KOPT-K1 (cell line): Measurements from ENCODE around the gene TRAF6.

Source experiments
- H3K27ac ChIP-seq: fragments of 200-600 bp; sonication (generic); 2 replicates; pipeline ENCODE4 v1.5.1; 2016; ENCODE audit warnings: antibody characterized with exemption, mild to moderate bottlenecking, low read depth, low read length; ENCODE audit not compliant: poor library complexity, severe bottlenecking
- H3K36me3 ChIP-seq: fragments of 200-600 bp; sonication (generic); 2 replicates; pipeline ENCODE4 v1.5.1; 2017; ENCODE audit warnings: antibody characterized with exemption, mild to moderate bottlenecking, low read length, moderate library complexity; ENCODE audit not compliant: insufficient read depth
- H3K9me3 ChIP-seq: fragments of 200-600 bp; sonication (generic); 2 replicates; pipeline ENCODE4 v1.5.1; 2017; ENCODE audit warnings: antibody characterized with exemption, low read length, mild to moderate bottlenecking; ENCODE audit not compliant: insufficient read depth, poor library complexity, severe bottlenecking

Gene TRAF6

DNA sequence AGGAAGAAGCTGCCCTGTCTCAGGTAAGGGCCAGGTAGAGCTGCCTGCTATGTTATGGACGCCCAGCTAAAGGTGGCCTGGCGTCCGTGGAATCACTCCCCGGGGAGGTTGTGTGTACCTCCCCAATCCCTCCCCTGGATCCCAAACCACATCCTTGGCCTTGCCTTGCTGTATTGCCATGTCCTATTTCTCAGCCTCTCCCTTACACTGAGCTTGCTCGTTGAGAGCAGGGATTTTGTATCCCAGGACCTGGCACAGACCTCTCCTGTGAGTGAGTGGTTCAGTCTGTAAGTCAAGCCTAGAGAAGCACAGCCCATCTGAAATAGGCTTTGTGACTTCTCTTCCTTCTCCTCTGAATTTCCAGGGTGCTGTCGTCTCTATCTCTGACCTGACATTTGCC is 53.9 kb downstream of the TRAF6 start:
- Histone ChIP-seq H3K9me3 (no peaks in the 10 kb centered on the region), H3K36me3 (no peaks in the 10 kb centered on the region), H3K27ac (no peak overlapping the region)

DNA sequence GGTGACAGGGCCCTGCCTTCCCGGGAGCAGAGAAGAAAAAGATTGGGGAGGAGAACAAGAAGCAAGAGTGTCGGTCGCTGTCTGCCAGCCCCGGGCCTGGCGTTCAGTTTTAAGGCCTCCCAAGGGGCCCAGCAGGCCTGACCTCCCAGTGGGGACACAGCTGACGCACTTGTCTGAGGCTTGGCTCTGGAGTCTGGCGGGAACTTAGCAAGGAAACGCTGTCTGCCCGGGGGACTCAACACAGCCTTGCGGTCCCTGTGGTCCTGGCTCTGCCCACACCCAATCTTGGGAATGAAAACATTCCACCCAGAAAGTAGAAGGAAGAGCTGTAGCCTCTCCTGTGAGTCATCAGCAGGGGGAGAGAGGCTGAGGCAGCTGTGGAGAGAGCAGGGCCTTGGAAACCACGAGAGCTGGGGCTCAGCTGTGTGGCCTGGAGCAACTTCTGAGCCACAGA is 54.4 kb downstream of the TRAF6 start:
- H3K9me3 ChIP-seq = no peaks in the 10 kb centered on the region
- H3K27ac ChIP-seq = no peak overlapping the region
- H3K36me3 ChIP-seq = no peaks in the 10 kb centered on the region

DNA sequence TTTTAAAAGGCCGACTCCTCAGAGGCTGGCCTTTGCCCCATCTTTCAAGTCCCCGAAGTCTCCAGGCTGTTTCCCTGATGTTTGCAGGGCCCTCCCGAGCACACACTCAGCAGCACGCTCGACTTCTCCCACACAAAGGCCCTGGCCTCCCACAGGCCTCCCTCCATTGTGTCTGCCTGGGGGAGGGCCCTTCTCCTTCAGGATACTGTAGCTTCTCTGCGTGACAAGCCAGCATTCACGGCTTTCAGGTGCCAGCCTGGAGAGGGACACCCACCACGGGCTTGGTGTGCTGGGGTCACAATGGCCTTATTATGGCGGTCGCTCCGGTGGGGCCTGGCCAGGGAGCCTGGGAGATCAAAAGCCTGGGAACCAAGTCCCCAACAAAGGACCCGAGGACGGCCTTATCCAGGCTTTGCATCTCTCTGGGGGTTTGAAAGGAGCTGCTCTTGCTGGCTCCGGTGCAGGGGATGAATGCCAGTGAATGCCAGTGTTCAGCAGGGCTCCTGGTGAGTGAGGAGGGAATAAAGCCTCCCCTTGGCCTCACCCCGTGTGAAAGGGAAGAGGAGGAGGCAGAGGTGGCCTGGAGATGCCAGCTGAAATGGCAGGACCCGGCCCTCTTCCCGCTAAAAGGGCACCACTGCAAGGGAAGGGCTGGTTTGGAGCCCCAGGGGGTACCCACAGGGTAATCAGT is 55.0 kb downstream of the TRAF6 start:
- Histone ChIP-seq H3K27ac (no peak overlapping the region), H3K36me3 (no peaks in the 10 kb centered on the region), H3K9me3 (no peaks in the 10 kb centered on the region)

DNA sequence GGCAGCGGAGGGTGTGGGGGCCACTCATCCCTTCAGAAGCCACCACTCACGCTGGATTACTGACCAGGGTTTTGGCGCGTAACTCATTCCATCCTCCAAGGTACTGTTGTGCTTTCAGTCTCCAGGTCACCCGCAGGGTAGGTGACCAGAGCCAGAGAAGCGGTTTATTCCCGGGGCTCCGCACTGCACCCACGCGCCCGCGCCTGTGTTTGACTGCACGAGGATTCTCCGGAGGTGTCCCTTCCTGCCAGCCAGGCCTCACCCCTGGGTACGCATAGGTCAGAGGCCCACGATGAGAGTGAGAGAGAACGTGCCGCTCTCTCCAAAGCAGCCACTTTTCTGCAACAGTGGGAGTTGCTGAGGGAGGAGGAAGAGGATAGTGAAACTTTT is 55.5 kb downstream of the TRAF6 start:
- Histone ChIP-seq H3K36me3 (no peaks in the 10 kb centered on the region), H3K9me3 (no peaks in the 10 kb centered on the region), H3K27ac (no peak overlapping the region)

DNA sequence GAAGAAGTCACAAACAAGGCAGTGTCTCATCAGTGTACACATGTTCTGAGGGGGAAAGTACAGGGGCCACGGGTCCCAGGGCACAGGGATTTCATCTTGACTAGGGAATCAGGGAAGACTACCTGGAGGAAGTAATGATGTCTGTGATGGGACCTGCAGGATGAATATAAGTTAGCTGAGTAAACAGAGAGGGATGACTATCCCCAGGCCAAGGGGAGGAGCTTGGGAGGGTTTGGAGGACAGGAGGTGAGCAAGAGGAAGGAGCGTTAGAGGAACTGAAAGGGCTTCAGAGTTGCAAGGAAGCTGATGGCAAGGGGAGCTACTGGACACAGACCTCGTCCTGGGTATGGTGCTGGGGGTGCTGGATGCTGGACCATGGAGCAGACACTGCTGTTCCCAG is 56.4 kb downstream of the TRAF6 start:
- H3K36me3 ChIP-seq = no peaks in the 10 kb centered on the region
- no peak overlapping the region for H3K27ac ChIP-seq
- H3K9me3 ChIP-seq = no peaks in the 10 kb centered on the region

DNA sequence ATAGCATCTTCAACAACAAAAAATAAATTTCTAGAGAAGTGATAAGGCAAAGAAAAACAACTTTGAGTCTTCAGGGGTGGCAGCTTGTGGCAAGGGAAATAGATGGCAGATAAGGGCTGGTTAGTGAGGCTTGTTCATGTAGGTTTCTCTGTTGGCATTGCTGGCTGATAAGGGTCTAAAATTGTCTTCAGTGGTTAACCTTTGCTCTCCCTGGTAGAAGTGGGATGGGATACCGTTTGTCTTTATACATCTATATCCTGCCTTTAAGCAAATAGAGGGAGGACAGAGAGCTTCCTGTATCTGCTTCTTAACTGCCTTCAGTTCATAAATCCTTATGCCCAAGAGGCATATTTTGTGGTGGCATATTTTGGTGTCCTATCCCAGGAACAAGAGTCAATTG is 57.1 kb downstream of the TRAF6 start:
- H3K27ac ChIP-seq = no peak overlapping the region
- H3K36me3 ChIP-seq = no peaks in the 10 kb centered on the region
- H3K9me3 ChIP-seq = no peaks in the 10 kb centered on the region

DNA sequence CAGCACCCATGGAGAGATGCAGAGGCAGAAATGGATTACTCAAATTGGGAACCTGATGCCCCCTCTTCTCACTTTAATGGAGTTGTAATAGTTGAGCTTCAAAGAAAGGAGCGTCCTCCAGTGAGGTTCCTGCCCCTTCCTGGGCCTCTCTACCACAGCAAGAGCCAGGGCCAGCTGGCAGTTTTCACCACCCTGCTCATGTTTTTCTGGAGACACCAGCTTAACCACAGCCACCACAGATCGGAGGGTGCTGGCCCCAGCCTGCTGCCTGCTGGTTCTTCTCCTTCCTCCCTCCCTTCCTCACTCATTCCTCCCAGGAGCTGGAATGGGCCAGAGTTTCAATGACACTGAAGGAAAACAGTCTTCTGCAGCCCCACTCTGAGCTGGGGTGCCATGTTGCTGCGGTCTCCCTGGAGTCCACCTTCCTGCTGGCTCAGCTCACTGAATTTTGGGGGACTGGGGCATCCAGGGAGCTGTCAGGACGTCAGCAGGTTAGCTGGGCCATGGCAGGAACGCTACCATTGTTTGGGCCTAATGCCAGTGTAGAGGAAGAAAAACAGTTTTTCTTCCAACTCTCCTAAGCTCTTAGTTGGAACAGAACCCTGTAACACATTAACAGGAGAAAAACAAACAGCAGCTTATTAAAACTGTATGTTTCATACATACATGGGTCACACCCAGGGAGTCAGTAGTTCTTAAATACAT is 57.7 kb downstream of the TRAF6 start:
- Histone ChIP-seq H3K36me3 (no peaks in the 10 kb centered on the region), H3K27ac (no peak overlapping the region)

DNA sequence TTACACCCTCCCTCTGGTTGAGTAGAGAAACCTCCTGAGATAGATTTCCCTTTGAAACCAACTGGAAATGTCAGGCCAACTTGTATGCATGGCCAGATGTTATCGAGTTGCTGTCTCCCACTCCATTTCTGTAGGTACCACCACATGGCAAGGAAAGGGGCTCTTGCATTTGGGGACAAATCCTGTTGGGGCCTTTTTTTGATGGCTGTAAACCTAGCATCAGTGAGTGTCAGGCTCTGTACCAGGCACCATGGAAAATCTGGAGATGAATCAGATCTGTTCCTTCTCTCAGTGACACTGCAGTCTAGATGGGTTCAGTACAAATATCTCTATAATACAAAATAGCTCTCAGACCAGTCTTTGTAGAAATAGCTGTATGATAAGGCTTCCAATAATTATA is 58.4 kb downstream of the TRAF6 start:
- Histone ChIP-seq H3K36me3 (no peaks in the 10 kb centered on the region), H3K27ac (no peak overlapping the region), H3K9me3 (no peaks in the 10 kb centered on the region)

More for the DNA sequence above, 57.7 kb downstream of the TRAF6 start:
- H3K9me3 ChIP-seq = no peaks in the 10 kb centered on the region

DNA sequence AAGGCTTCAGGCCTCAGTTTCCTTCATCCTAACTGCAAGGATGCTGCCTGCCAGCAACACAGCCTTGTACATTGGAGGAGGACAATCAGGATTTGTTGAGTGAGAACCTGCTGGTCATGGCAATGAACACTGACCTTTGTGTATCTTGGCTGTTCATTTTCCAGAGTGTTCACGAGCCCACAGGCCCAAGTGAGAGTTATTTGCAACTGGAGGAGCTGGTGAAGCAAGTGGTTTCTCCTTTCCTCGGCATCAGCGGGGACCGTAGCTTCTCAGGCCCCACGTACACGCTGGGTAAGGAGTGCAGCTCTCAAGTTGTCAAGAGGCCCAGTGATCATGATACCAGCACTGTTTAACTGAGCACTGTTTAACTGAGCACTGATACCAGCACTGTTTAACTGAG is 59.0 kb downstream of the TRAF6 start:
- Histone ChIP-seq H3K9me3 (no peaks in the 10 kb centered on the region), H3K27ac (no peak overlapping the region), H3K36me3 (no peaks in the 10 kb centered on the region)

DNA sequence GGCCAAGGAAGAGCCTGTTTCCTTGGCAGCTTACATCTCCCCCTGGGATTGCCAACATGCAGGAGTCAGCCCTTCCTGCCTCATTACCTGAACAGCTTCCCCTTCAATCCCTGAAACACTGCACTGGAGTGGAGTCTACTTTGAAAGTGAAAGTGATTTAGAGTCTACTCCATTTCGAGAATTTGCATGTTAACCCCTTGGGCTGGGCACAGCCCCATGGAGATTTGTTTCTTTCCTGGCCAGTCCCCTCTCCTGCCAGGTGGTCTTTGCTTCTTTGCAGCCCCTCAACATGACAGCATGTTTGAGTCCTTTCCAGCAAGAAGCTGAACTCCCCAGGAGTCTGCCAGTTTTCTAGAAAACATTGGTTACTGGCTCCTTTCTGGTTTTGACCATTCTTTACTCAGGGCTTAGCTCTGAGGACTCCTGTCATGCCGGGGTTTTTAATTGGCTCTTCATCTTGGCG is 59.9 kb downstream of the TRAF6 start:
- Histone ChIP-seq H3K27ac (no peak overlapping the region), H3K9me3 (no peaks in the 10 kb centered on the region), H3K36me3 (no peaks in the 10 kb centered on the region)

DNA sequence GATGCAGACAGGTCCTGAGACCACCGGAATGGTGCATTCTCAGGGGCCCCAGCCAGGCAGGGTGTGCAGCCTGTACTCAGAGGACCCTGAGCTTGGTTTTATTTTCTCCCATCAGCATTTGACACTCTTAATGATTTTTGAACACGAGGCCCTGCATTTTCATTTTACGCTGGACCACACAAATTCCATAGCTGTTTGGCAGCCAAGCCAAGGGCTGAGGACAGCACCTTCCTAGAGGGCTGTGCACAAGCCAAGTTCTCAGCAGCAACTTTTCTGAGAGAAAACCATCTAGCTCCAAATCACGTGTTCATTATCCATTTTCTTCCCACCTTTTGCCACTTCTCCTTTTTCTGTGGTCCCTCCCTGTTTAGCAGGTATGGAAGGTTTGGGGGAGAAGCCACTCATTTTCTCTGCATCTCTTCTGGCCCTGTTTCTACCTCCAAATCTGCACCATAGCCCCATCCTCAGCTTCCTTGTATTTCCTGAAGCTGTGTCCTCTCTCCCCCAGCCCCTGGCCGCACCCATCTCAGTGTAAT is 60.4 kb downstream of the TRAF6 start:
- no peaks in the 10 kb centered on the region for H3K9me3 ChIP-seq
- no peaks in the 10 kb centered on the region for H3K36me3 ChIP-seq
- no peak overlapping the region for H3K27ac ChIP-seq

DNA sequence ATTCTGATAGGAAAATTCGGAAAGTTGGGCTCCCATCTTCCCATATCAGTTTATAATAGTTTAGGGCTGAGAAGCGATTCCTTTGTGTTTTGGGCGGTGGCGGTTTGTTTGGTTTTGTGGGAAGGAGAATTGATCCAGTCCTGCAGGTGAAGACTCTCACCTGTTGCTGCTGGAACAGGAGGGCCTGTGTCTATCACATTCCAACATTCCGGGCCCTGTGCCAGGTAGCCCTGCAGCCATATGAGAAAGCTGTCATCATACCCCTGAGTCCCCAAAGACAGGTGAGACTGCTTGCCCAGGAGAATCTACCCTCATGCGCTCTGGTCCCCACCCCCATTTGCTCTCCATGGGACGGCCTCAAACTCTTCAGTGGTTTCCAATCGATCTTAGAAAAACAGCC is 62.1 kb downstream of the TRAF6 start:
- Histone ChIP-seq H3K36me3 (no peaks in the 10 kb centered on the region), H3K9me3 (no peaks in the 10 kb centered on the region), H3K27ac (no peak overlapping the region)

DNA sequence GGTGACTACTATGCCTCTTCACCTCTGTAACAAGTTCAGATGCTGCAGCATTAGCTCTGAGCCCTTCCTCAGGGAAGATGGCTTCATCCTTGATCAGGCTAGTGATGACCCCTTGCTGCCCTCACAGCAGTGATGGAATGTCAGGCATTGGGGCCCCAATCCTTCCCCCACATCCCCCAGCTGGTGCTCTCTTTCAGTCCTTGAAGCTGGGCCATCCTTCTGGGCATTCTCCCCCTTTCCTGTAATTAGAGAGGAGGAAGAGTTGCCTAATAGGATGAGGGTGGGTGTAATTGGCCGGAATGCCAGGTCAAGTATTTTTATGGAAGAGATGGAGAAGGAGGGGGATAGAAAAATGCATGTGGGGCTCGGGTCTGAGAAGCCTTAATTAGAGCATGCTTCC is 62.6 kb downstream of the TRAF6 start:
- no peaks in the 10 kb centered on the region for H3K36me3 ChIP-seq
- H3K27ac ChIP-seq = no peak overlapping the region
- H3K9me3 ChIP-seq = no peaks in the 10 kb centered on the region

DNA sequence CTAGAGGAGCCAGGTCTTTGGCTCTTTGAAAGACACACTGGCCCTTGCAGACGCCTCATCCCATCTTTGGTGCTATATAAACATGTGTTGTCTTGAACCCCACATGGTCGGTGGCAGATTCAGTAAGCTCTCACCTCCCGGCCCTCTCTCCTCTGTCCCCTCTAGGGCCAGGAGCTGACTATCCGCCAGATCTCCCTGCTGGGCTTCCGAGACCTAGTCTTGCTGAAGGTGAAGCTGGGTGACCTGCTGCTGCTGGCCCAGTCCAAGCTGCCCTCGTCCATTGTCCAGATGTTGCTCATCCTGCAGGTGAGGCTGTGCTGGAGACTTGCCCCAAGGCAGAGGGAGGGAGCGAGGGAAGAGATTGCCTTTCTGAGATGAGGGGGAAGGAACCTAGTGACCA is 63.9 kb downstream of the TRAF6 start:
- no peaks in the 10 kb centered on the region for H3K36me3 ChIP-seq

DNA sequence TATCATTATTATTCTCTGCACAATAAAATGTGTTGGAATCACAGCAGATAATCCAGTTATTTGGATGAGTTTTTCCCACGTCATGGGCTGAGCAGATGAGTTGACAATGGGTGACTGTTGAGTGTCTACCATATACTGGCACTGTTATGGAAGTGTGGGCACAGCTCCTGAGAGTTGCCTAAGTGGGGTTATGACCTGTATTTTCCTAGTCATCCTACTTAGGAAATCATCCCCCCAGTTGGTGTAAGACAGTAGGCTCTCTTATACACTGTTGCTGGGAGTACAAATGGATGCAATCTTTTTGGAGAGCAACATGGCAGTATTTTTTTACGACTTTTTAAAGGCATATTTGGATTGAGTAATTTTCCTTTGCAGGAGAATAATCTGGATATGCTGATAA is 66.4 kb downstream of the TRAF6 start:
- Histone ChIP-seq H3K27ac (no peak overlapping the region), H3K9me3 (peaks cover 8% of the 10 kb centered on the region), H3K36me3 (no peaks in the 10 kb centered on the region)

More for the DNA sequence above, 63.9 kb downstream of the TRAF6 start:
- H3K27ac ChIP-seq = no peak overlapping the region
- peaks cover 8% of the 10 kb centered on the region for H3K9me3 ChIP-seq
